Stimulated activated CD4-positive, alpha-beta T cell treated with anti-CD3 and anti-CD28 coated beads, Interleukin-1b, Interleukin-23, amount 100 ng/mL, for 4 hours (primary cell): ENCODE results near the gene DUSP21.
A peak's percentile ranks its signal among the peaks of the same experiment; 100 is the strongest.
"Not testable (repeated sequence)": the region's sequence is repeated elsewhere in the genome, so short reads cannot be mapped to it uniquely, and the experiment has no call there.

Experiments
- DNase-seq, 2 donors: peaks; one replicate each; pipeline ENCODE4 v3.0.0-alpha.2; 2020; ENCODE audit warnings: low read depth in 2 of 2

The DUSP21 gene

DNA sequence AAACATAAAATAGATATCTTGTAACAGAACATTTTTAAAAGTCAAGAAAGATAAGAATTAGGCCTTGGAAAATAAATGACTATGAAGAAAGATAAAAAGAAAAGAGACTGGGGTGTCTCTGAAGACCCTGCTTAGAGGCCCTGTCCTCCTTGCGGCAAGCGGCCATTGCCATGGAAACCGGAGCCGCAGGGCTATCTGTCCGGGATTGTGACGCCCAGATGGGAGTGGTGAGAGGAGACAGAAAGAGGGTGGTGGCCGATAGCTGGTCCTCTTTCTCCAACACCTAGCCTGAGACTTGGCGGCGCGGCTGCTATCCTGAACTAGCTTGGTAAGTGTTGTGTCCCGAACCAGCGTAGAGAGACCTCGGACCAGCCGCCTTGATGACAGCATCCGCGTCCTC, at the start of gene DUSP21:
Gene DUSP21 (plus strand): TSS at position 269 of the 400 bp plus-strand sequence. CDS start 112 bp downstream, at position 381.
- DNase-seq = no peak

- no peak for DNase-seq
Observed at GRCh38 chrX:44795945-44796450, 47.8 kb upstream of the DUSP21 start.

DNA sequence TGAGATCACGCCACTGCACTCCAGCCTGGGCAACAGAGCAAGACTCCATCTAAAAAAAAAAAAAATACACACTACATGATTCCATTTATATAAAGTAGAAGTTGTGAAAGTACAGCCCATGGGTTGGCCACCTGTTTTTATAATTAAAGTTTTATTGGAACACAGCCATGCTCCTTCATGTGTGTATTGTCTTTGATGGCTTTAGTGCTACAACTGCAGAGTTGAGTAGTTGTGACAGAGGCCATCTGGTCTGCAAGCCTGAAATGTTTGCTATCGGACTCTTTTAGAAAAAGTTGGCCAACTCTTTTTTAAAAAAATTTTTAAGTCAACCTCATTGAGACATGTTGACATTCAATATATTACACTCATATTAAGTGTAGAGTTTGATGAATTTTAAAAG, 41.2 kb upstream of the DUSP21 start:
- no peak for DNase-seq

DNA sequence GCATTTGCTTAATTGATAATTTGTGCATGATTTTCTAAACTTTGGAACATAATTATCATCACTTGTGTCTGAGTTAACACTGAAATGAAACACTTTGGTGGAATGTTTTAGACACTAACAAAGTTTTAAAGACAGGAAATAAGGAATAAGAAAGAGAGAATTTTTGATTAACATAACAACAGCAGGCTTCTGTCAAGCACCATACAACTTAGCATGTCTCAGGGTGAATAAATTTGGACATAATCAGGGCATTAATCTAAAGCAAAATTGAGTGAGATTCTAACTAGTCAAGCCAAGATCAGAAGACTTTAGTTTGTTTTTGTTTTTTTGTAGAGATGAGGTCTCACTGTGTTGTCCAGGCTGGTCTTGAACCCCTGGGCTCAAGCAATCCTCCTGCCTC, 28.1 kb upstream of the DUSP21 start:
- no peak for DNase-seq

DNA sequence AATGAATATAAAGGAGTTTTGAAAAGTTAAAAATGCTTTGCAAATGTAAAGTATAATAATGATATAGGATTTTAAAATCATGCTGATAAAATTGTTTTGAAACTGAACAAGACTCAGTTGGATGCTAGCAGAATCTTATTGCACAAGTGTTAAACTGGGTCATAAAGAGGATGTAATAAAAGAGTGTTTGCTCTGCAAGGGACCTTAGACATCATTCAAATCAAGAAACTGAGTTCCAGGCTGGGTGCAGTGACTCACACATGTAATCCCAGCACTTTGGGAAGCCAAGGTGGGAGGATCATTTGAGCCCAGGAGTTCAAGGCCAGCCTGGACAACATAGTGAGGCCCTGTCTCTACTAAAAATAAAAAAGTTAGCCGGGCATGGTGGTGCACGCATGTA, 27.5 kb upstream of the DUSP21 start:
- DNase-seq = no peak

GRCh38 chrX:44817029-44817428, 26.8 kb upstream of the DUSP21 start:
- no peak for DNase-seq

GRCh38 chrX:44822601-44823000, 21.2 kb upstream of the DUSP21 start:
- no peak for DNase-seq

- DNase-seq = not testable (repeated sequence)
Observed at GRCh38 chrX:44823193-44823592, 20.6 kb upstream of the DUSP21 start.

DNA sequence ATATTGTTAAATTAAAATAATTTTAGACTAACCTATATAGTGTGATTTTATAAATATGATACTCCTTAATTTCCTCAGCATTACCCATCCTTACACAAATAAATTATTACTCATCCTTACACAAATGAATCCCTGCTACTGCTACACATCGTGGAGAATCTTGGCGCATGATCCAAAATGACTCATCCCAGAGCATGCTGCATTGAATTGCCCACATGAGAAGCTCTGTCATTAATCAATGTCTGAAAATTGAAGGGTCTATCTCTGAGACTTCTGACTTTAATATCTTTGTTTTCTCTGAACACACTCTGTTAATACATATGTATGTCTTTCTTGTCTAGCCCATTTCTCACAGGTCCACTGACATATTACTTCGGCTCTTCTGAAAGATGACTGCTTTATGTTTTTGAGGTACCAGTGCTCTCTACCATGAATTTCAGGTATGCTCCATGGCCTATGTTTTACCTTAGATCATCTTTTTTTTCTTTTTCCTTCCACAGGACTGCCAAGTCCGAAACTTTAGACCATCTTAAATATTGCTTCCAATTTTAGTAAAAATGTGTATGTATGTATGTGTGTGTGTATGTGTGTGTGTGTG, 15.7 kb upstream of the DUSP21 start:
- no peak for DNase-seq

GRCh38 chrX:44829832-44830231, 14.0 kb upstream of the DUSP21 start:
- no peak for DNase-seq

DNA sequence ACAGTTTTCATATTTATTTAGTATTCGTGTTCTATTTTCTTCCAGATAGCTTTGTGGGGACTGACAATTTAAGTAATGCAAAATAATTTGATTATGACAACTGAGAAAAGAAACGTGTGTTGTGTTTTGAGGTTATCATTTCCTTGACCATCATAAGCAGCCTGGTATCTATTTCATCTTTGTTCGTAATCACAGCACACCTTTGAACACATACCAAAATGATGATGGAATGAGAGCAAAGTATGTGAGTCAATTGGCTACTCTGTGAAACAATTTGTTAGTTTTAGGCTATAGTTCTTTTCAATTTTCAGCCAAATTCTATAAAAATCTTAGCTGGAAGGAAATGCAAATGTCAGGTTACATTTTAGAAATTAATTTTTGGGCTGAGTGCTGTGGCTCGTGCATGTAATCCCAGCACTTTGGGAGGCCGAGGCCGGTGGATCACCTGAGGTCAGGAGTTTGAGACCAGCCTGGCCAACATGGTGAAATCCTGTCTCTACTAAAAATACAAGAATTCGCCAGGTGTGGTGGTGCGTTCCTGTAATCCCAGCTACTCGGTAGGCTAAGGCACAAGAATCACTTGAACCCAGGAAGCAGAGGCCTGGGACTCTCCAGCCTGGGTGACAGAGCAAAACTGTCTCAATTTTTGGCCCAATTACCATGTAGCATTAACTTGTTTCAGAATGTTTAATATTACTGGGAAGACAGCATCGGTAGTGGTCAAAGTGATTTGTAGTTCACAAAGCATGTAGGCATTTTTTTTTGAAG, 1.1 kb upstream of the DUSP21 start:
- DNase-seq = no peak

DNA sequence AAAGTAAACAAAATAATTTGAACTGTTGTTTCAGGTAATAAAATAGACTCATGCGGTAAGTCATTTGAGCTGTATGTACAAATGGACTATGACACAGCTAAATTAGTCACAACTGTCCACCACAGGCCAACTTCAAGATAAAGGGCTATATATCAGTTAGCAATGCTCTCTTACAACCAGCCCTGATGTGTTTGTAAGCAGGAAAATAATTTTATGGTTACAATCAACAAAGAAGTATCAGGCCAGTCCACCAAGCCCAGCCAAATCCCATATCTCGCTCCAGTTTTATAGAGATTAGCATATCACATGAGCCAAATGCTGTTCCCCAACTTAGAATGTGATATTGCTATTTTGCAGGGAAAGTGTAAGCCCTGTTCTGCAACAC, 511 bp upstream of the DUSP21 start:
- no peak for DNase-seq

DNA sequence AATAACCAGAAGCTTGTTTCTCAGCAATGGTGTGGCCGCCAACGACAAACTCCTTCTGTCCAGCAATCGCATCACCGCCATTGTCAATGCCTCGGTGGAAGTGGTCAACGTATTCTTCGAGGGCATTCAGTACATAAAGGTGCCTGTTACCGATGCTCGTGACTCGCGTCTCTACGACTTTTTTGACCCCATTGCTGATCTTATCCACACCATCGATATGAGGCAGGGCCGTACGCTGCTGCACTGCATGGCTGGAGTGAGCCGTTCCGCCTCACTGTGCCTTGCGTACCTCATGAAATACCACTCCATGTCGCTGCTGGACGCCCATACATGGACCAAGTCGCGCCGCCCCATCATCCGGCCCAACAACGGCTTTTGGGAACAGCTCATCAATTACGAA, 383 bp downstream of the DUSP21 start:
- no peak for DNase-seq

- not testable (repeated sequence) for DNase-seq
Observed at GRCh38 chrX:44850891-44851290, 7.1 kb downstream of the DUSP21 start.

GRCh38 chrX:44871114-44871645, 27.4 kb downstream of the DUSP21 start:
- DNase-seq = no peak

DNA sequence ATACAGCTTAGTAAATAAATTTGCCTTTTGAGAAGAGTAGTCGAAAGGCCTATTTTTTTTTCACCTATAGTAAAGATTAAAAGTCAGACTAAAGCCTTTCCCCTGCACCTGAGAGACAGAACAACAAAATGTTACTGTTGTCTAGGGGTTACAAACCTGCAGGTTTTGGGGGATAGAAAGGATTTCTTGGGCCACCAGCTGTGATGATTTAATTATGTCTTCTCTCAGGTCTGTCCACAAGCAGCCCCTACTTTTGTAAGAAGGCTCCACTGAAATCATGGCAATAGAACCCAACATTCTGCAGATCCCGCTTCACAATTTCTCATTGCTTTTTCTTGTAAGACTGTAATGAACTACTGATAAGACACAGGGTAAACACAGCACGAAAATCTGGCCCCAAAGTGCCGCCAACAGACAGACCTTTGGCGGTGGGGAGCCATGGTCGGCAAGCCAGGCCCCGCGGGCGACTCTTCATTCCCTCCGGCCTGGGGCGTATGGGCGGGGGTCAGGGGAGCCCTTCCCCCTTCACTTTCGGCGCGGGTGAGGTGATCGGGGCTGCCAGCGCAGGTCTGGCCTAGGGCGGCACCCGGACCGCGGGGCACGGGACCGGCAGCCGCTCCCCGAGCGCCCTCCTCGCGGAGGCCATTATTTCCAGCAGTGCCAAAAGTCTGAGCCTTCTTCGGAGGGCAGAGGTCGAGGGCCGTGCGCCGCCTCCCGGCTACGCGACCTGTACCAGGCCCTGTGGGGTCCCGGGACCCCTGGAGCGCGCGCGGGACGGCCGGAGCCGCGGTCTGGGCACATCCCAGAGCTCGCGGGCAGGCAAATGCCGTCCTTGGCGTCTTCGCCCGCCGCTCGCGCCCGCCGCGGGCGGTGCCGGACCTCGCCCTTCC, 28.4 kb downstream of the DUSP21 start:
- no peak for DNase-seq

- peak; percentile 92 to 99 for DNase-seq
Observed at GRCh38 chrX:44872821-44873414, 29.1 kb downstream of the DUSP21 start, which contains the start of gene KDM6A. TSS of gene KDM6A (plus strand) at chrX:44873188. CDS start at chrX:44873552, 364 bp downstream.

DNA sequence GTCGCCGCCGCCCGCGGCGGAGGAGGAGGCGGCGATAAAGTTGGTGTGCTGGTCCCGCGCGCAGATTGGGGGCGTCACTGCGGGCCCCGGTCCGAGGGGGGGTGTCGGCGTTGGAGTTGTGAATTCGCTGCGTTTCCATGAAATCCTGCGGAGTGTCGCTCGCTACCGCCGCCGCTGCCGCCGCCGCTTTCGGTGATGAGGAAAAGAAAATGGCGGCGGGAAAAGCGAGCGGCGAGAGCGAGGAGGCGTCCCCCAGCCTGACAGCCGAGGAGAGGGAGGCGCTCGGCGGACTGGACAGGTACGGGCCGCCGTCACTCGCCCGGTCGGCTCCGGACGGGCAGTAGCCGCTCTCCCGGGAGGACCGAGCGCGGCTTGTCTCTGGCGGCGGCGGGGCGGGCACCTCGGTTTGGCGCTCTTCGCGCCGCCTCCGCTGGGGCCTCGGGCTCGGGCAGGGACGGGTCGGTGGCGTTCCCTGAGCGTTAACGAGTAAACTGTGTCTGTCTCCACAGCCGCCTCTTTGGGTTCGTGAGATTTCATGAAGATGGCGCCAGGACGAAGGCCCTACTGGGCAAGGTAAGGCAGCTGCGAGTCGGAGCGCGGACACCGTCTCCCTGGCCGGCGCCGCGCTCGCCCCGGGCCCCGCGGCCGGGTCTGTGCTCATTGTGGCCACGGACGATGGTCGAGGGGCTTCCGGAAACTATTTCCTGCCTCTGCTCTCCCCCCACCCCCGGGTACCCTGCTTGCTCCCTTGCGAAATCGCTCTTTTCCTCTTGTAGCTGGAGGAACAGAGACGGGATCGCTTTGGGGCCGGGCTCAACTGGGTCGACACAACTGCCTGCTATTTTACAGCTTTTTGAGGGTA, 29.8 kb downstream of the DUSP21 start:
- DNase-seq = peak; percentile 27 to 36

DNA sequence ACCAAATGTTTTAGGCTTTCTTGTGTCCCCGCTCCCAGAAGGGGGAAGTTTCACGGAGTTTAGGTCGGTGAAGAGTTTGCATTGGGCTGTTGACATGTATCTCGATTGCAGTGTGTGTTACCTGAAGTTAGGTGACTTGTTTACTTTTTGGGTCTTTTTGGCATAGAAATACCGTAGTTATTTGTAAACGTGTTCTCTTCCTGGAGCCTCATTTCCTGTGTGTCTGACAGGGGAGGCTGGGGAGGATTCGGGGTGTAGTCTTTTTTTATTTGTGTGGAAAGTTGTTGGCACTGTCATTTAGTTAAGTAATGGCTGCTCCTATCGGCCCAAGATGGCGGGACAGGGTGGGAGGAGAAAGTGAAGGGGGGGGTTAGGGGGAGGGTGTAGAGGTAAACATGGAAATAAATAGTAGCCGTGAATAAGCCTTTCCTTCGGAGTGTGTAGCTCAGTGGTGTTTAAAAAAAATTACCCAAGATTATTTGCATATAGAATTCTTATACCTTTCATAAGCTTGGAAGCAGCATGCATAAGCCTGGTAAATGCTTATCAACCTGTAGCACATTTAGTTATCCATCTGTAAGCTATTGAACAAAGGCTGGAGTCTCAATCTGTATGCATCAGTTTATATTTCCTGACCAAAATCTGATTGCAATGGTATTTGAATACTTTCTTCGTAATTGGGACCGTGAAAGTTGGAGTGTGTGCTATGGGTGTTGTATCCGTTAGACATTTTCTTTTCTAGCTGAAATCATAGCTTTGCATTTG, 30.8 kb downstream of the DUSP21 start:
- DNase-seq = peak; percentile 8 to 37

- DNase-seq = no peak
Observed at GRCh38 chrX:44875185-44875489, 31.3 kb downstream of the DUSP21 start.
